SK-N-SH treated with all-trans-retinoic acid at 6 μM for 48 hours (cell line): ENCODE results near the gene WASF1.

Experiments used
- ATAC-seq: fragments of 200-7000 bp; cut with Tn5 transposase; 3 replicates; pipeline ENCODE4 v1.9.1; 2020; ENCODE audit warnings: mild to moderate bottlenecking, moderate library complexity
- ARNTL ChIP-seq: fragments of 450-650 bp; formaldehyde crosslinking; IDR thresholded peaks from 2 replicates; pipeline ENCODE4 v1.5.0; 2020; ENCODE audit warnings: low read depth, mild to moderate bottlenecking, moderate library complexity, borderline replicate concordance
- BACH2 ChIP-seq: fragments of 250-450 bp; sonication (Bioruptor Pico); IDR thresholded peaks from 2 replicates; pipeline ENCODE4 v1.9.0; 2021; ENCODE audit warnings: mild to moderate bottlenecking, borderline replicate concordance
- CSDC2 ChIP-seq: fragments of 250-450 bp; sonication (Bioruptor Pico); IDR thresholded peaks from 2 replicates; pipeline ENCODE4 v1.5.0; 2020; ENCODE audit warnings: mild to moderate bottlenecking, moderate library complexity
- ESRRG ChIP-seq: fragments of 250-450 bp; sonication (Bioruptor Pico); IDR thresholded peaks from 2 replicates; pipeline ENCODE4 v1.6.1; 2021; ENCODE audit warnings: mild to moderate bottlenecking
- GLIS3 ChIP-seq: fragments of 250-450 bp; sonication (Bioruptor Pico); IDR thresholded peaks from 2 replicates; pipeline ENCODE4 v1.5.0; 2020; ENCODE audit warnings: mild to moderate bottlenecking, moderate library complexity
- ISL1 ChIP-seq: fragments of 250-450 bp; sonication (Bioruptor Pico); IDR thresholded peaks from 2 replicates; pipeline ENCODE4 v2.1.2; 2022; ENCODE audit warnings: mild to moderate bottlenecking, moderate library complexity
- PPARA ChIP-seq: fragments of 250-450 bp; sonication (Bioruptor Pico); IDR thresholded peaks from 2 replicates; pipeline ENCODE4 v1.5.0; 2020; ENCODE audit warnings: mild to moderate bottlenecking, borderline replicate concordance
- RARB ChIP-seq: fragments of 250-450 bp; sonication (Bioruptor Pico); IDR thresholded peaks from 2 replicates; pipeline ENCODE4 v1.8.0; 2021; ENCODE audit warnings: mild to moderate bottlenecking, moderate library complexity
- SNAI2 ChIP-seq: fragments of 250-450 bp; sonication (Bioruptor Pico); IDR thresholded peaks from 2 replicates; pipeline ENCODE4 v1.5.0; 2020; ENCODE audit warnings: mild to moderate bottlenecking, moderate library complexity
- TCF4 ChIP-seq: fragments of 250-450 bp; sonication (Bioruptor Pico); IDR thresholded peaks from 2 replicates; pipeline ENCODE4 v1.8.0; 2021; ENCODE audit warnings: mild to moderate bottlenecking, moderate library complexity, borderline replicate concordance
- TOX ChIP-seq: fragments of 250-450 bp; sonication (Bioruptor Pico); IDR thresholded peaks from 2 replicates; pipeline ENCODE4 v1.8.0; 2021; ENCODE audit warnings: mild to moderate bottlenecking, moderate library complexity, borderline replicate concordance
- ZFP3 ChIP-seq: fragments of 250-450 bp; sonication (Bioruptor Pico); IDR thresholded peaks from 2 replicates; pipeline ENCODE4 v1.5.0; 2020; ENCODE audit warnings: mild to moderate bottlenecking, moderate library complexity
- ZFP30 ChIP-seq: fragments of 450-650 bp; formaldehyde crosslinking; IDR thresholded peaks from 2 replicates; pipeline ENCODE4 v1.5.0; 2022; ENCODE audit warnings: mild to moderate bottlenecking, moderate library complexity
- ZNF565 ChIP-seq: fragments of 450-650 bp; formaldehyde crosslinking; conservative IDR thresholded peaks from 2 replicates; pipeline ENCODE4 v1.5.0; 2020; ENCODE audit warnings: low read depth, mild to moderate bottlenecking, moderate library complexity
- ZNF70 ChIP-seq: fragments of 450-650 bp; formaldehyde crosslinking; IDR thresholded peaks from 2 replicates; pipeline ENCODE4 v1.5.0; 2020; ENCODE audit warnings: mild to moderate bottlenecking, moderate library complexity
- ZNF8 ChIP-seq: fragments of 450-650 bp; formaldehyde crosslinking; IDR thresholded peaks from 2 replicates; pipeline ENCODE4 v1.5.0; 2020; ENCODE audit warnings: mild to moderate bottlenecking, moderate library complexity
- TF ChIP-seq, protein P1 (sequence below): fragments of 250-450 bp; sonication (Bioruptor Pico); IDR thresholded peaks from 2 replicates; pipeline ENCODE4 v1.5.1; 2020; ENCODE audit warnings: low read depth, mild to moderate bottlenecking, moderate library complexity
- TF ChIP-seq, protein P2 (sequence below): fragments of 250-450 bp; sonication (Bioruptor Pico); IDR thresholded peaks from 2 replicates; pipeline ENCODE4 v1.8.0; 2021; ENCODE audit warnings: low read depth, mild to moderate bottlenecking, moderate library complexity, borderline replicate concordance
- TF ChIP-seq, protein P3 (sequence below): fragments of 250-450 bp; sonication (Bioruptor Pico); IDR thresholded peaks from 2 replicates; pipeline ENCODE4 v1.8.0; 2020; ENCODE audit warnings: mild to moderate bottlenecking, moderate library complexity, borderline replicate concordance
- TF ChIP-seq, protein P4 (sequence below): fragments of 250-450 bp; sonication (Bioruptor Pico); IDR thresholded peaks from 2 replicates; pipeline ENCODE4 v1.5.1; 2021; ENCODE audit warnings: mild to moderate bottlenecking, moderate library complexity

The WASF1 gene

DNA sequence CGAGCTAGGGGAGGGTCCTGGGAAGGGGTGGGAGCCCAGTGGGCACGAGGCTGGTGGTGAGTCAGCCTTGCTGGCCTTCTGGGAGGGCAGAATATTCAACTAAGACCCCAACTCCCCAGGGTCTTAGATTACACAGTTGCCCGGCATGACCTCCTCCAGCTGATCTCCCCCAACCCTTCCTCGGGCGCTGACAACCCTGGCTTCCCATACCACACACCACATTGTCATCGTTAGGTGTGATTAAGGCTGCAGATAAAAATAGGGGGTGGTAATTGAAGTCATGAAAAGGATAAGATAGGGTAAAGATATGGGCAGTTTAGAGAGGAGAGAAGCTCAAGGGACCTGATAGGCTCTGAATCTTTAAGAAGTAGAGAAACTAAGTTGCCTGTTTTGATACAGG is 11.3 kb upstream of the WASF1 start:
- no peak for ATAC-seq
- TF ChIP-seq BACH2 (CRISPR knock-in tag): no peak
- TF ChIP-seq RARB (CRISPR knock-in tag): no peak
- no peak for TF ChIP-seq PPARA (CRISPR knock-in tag)
- TF ChIP-seq, protein P1, sequence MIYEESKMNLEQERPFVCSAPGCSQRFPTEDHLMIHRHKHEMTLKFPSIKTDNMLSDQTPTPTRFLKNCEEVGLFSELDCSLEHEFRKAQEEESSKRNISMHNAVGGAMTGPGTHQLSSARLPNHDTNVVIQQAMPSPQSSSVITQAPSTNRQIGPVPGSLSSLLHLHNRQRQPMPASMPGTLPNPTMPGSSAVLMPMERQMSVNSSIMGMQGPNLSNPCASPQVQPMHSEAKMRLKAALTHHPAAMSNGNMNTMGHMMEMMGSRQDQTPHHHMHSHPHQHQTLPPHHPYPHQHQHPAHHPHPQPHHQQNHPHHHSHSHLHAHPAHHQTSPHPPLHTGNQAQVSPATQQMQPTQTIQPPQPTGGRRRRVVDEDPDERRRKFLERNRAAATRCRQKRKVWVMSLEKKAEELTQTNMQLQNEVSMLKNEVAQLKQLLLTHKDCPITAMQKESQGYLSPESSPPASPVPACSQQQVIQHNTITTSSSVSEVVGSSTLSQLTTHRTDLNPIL (CRISPR knock-in tag): no peak
- TF ChIP-seq TCF4 (CRISPR knock-in tag): no peak
- TF ChIP-seq, protein P2, sequence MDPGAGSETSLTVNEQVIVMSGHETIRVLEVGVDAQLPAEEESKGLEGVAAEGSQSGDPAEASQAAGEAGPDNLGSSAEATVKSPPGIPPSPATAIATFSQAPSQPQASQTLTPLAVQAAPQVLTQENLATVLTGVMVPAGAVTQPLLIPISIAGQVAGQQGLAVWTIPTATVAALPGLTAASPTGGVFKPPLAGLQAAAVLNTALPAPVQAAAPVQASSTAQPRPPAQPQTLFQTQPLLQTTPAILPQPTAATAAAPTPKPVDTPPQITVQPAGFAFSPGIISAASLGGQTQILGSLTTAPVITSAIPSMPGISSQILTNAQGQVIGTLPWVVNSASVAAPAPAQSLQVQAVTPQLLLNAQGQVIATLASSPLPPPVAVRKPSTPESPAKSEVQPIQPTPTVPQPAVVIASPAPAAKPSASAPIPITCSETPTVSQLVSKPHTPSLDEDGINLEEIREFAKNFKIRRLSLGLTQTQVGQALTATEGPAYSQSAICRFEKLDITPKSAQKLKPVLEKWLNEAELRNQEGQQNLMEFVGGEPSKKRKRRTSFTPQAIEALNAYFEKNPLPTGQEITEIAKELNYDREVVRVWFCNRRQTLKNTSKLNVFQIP (CRISPR knock-in tag): no peak
- TF ChIP-seq GLIS3 (CRISPR knock-in tag): no peak
- TF ChIP-seq ARNTL (CRISPR knock-in tag): no peak
- no peak for TF ChIP-seq TOX (CRISPR knock-in tag)
- TF ChIP-seq ISL1: no peak
- TF ChIP-seq ZNF565 (CRISPR knock-in tag): no peak
- TF ChIP-seq CSDC2 (CRISPR knock-in tag): no peak
- TF ChIP-seq SNAI2 (CRISPR knock-in tag): no peak
- TF ChIP-seq, protein P3, sequence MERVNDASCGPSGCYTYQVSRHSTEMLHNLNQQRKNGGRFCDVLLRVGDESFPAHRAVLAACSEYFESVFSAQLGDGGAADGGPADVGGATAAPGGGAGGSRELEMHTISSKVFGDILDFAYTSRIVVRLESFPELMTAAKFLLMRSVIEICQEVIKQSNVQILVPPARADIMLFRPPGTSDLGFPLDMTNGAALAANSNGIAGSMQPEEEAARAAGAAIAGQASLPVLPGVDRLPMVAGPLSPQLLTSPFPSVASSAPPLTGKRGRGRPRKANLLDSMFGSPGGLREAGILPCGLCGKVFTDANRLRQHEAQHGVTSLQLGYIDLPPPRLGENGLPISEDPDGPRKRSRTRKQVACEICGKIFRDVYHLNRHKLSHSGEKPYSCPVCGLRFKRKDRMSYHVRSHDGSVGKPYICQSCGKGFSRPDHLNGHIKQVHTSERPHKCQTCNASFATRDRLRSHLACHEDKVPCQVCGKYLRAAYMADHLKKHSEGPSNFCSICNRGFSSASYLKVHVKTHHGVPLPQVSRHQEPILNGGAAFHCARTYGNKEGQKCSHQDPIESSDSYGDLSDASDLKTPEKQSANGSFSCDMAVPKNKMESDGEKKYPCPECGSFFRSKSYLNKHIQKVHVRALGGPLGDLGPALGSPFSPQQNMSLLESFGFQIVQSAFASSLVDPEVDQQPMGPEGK (CRISPR knock-in tag): no peak
- TF ChIP-seq ZNF8 (CRISPR knock-in tag): no peak

DNA sequence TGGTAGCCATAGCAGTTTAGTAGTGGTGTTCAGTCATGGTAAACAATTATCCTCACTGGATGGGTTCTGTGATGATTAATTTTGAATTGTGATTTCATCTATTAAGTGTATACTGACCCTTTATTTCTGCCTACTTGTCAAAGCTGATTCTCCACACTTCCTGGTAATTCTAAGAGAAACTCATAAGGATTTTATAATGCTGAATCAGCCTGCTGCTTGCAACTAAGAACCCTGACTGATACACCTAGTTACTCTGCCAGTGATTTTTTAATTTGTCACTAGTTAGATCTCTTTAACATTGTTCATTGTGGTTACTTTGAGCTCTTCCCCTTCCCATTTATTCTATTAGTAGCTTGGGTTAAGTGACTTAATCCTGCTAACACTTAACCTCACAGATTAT is 9.3 kb upstream of the WASF1 start:
- TF ChIP-seq ZNF565 (CRISPR knock-in tag) (no peak), ZFP30 (CRISPR knock-in tag) (no peak), ARNTL (CRISPR knock-in tag) (no peak)
- TF ChIP-seq, protein P4, sequence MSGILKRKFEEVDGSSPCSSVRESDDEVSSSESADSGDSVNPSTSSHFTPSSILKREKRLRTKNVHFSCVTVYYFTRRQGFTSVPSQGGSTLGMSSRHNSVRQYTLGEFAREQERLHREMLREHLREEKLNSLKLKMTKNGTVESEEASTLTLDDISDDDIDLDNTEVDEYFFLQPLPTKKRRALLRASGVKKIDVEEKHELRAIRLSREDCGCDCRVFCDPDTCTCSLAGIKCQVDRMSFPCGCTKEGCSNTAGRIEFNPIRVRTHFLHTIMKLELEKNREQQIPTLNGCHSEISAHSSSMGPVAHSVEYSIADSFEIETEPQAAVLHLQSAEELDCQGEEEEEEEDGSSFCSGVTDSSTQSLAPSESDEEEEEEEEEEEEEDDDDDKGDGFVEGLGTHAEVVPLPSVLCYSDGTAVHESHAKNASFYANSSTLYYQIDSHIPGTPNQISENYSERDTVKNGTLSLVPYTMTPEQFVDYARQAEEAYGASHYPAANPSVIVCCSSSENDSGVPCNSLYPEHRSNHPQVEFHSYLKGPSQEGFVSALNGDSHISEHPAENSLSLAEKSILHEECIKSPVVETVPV (CRISPR knock-in tag): no peak
- TF ChIP-seq, protein P3 (CRISPR knock-in tag): no peak
- peak; percentile 51; the same call in 2 of the 3 replicates for ATAC-seq

DNA sequence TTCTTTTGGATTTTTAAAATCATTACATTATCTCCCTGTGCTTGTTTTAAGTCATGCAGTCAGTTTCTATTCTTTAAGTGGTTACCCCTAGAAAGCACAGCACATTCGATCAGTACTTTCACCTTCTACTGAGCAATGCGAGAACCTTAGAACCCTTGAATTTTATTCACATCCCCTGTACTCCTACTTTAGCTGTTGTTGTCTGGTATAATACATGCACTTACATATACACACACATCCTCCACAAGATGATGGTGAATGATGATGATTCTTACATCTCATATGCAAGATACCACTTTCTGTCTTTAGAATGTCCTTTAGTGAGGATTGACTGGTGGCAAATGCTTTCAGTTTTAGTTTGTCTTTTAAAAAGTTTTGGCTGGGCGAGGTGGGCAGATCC is 6.4 kb upstream of the WASF1 start:
- no peak for ATAC-seq
- TF ChIP-seq, protein P3 (CRISPR knock-in tag): no peak
- TF ChIP-seq RARB (CRISPR knock-in tag): no peak
- no peak for TF ChIP-seq TOX (CRISPR knock-in tag)
- TF ChIP-seq SNAI2 (CRISPR knock-in tag): no peak
- TF ChIP-seq ZFP3 (CRISPR knock-in tag): no peak
- TF ChIP-seq, protein P4 (CRISPR knock-in tag): no peak
- no peak for TF ChIP-seq ESRRG (CRISPR knock-in tag)
- TF ChIP-seq, protein P1 (CRISPR knock-in tag): no peak
- TF ChIP-seq ZNF70: no peak
- TF ChIP-seq ARNTL (CRISPR knock-in tag): no peak
- TF ChIP-seq BACH2 (CRISPR knock-in tag): no peak
- TF ChIP-seq, all 23 proteins: peak for 0
